Hepatocyte (in vitro differentiated cells): ENCODE measurements around the gene RAB1A. TPM values are rescaled to one million over a fixed set of nuclear protein-coding genes. Genes with fewer than 3 reads are reported as not detected.

Experiments
- DNase-seq: peaks from one replicate; pipeline ENCODE4 v3.0.0-alpha.2; 2016; ENCODE audit warnings: low spot score
- H2AFZ ChIP-seq: fragments of 200-600 bp; sonication (generic); 2 replicates; pipeline ENCODE4 v1.6.0; 2016; ENCODE audit warnings: antibody characterized with exemption, mild to moderate bottlenecking
- H3K27ac ChIP-seq: fragments of 200-600 bp; sonication (generic); 2 replicates; pipeline ENCODE4 v1.5.1; 2016; ENCODE audit warnings: mild to moderate bottlenecking
- H3K27me3 ChIP-seq: fragments of 200-600 bp; sonication (generic); 2 replicates; pipeline ENCODE4 v1.6.1; 2016
- H3K36me3 ChIP-seq: fragments of 200-600 bp; sonication (generic); replicated peaks from 2 replicates; pipeline ENCODE4 v1.5.1; 2016; ENCODE audit warnings: low read depth; ENCODE audit not compliant: insufficient read depth
- H3K4me1 ChIP-seq: fragments of 200-600 bp; sonication (generic); 2 replicates; pipeline ENCODE4 v1.5.1; 2016; ENCODE audit warnings: mild to moderate bottlenecking, moderate library complexity; ENCODE audit not compliant: insufficient read depth
- H3K4me2 ChIP-seq: fragments of 200-600 bp; sonication (generic); 2 replicates; pipeline ENCODE4 v1.6.0; 2016
- H3K4me3 ChIP-seq: fragments of 200-600 bp; sonication (generic); 2 replicates; pipeline ENCODE4 v1.5.1; 2016; ENCODE audit warnings: mild to moderate bottlenecking
- H3K79me2 ChIP-seq: fragments of 200-600 bp; sonication (generic); 2 replicates; pipeline ENCODE4 v1.6.0; 2017; ENCODE audit warnings: mild to moderate bottlenecking
- H3K9me2 ChIP-seq: fragments of 200-600 bp; sonication (generic); replicated peaks from 2 replicates; pipeline ENCODE4 v1.6.0; 2017; ENCODE audit warnings: mild to moderate bottlenecking; ENCODE audit not compliant: insufficient read depth
- H3K9me3 ChIP-seq: fragments of 200-600 bp; sonication (generic); 2 replicates; pipeline ENCODE4 v1.5.1; 2016; ENCODE audit warnings: low read depth, mild to moderate bottlenecking
- H4K20me1 ChIP-seq: fragments of 200-600 bp; sonication (generic); 2 replicates; pipeline ENCODE4 v1.6.0; 2016; ENCODE audit warnings: mild to moderate bottlenecking; ENCODE audit not compliant: insufficient read depth, poor library complexity, severe bottlenecking
- EZH2 ChIP-seq: fragments of 200-600 bp; sonication (generic); IDR thresholded peaks from 2 replicates; pipeline ENCODE4 v1.6.1; 2016; ENCODE audit warnings: antibody characterized with exemption, mild to moderate bottlenecking, borderline replicate concordance
- EZH2phosphoT487 ChIP-seq: fragments of 200-600 bp; sonication (generic); IDR thresholded peaks from one replicate; pipeline ENCODE4 v1.6.1; 2018; ENCODE audit warnings: antibody characterized with exemption, mild to moderate bottlenecking, low read depth, moderate library complexity; ENCODE audit not compliant: unreplicated experiment, severe bottlenecking
- WGBS: methylation state at CpG from one replicate; pipeline ENCODE4 v1.1.6; 2016; ENCODE audit warnings: low lambda C conversion rate; ENCODE audit errors: missing lambda C conversion rate; 5-methylcytosine and 5-hydroxymethylcytosine counted together
- polyA plus RNA-seq: library from polyadenylated mRNA; unstranded; fragments of >200 nt; fragmentation: Nextera tagmentation; extraction: Ambion mirVana; gene quantifications from 2 replicates; pipeline ENCODE4 v1.2.1, GENCODE V29; 2016
- total RNA-seq: library from RNA; depleted of rRNA; stranded (reverse); fragments of >200 nt; gene quantifications from 2 replicates; pipeline ENCODE4 v1.2.3, GENCODE V29; 2014
- TF ChIP-seq, protein P1 (sequence below): fragments of 200-600 bp; sonication (generic); IDR thresholded peaks from 2 replicates; pipeline ENCODE4 v1.5.1; 2016; ENCODE audit warnings: antibody characterized with exemption, mild to moderate bottlenecking; ENCODE audit not compliant: poor library complexity

The RAB1A gene
- total and polyA plus RNA-seq, 2 experiments from 2014 or later, result 200 to 347 TPM

DNA sequence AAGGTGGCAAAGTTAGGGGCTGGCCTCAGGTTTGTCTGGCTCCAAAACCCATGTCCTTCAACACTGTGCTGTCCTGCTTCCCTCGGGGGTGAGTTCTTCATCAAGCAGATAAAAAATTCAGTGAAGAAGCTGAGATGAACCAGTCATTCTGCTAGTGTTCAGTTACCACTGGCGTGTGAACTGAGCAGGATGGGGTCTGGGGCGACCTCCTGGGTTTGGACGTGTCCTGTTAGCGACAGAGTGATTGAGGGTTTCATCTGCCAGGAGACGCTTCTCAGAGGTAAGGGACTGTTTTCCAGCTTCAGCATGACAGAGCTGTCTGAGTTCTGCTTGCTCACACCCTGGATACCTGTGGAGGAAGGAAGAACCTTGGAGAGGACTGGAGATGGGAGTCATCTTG, 59.0 kb downstream of the RAB1A start:
- H3K4me2 ChIP-seq, result no peak overlapping the region
- H3K9me3 ChIP-seq, result no peaks in the 10 kb centered on the region
- no peak overlapping the region for H2AFZ ChIP-seq
- no peaks in the 10 kb centered on the region for H3K9me2 ChIP-seq
- H3K4me3 ChIP-seq, result no peak overlapping the region
- H3K79me2 ChIP-seq, result peaks cover 33% of the 10 kb centered on the region
- H3K4me1 ChIP-seq, result peaks cover 18% of the 10 kb centered on the region
- DNase-seq, result no peak
- 88% methylated on average over 6 of the region's 6 CpGs for WGBS
- H3K27ac ChIP-seq, result peak overlapping the region; percentile 93
- no peaks in the 10 kb centered on the region for H3K36me3 ChIP-seq
- H4K20me1 ChIP-seq, result peaks cover 1% of the 10 kb centered on the region
- TF ChIP-seq, protein P1, sequence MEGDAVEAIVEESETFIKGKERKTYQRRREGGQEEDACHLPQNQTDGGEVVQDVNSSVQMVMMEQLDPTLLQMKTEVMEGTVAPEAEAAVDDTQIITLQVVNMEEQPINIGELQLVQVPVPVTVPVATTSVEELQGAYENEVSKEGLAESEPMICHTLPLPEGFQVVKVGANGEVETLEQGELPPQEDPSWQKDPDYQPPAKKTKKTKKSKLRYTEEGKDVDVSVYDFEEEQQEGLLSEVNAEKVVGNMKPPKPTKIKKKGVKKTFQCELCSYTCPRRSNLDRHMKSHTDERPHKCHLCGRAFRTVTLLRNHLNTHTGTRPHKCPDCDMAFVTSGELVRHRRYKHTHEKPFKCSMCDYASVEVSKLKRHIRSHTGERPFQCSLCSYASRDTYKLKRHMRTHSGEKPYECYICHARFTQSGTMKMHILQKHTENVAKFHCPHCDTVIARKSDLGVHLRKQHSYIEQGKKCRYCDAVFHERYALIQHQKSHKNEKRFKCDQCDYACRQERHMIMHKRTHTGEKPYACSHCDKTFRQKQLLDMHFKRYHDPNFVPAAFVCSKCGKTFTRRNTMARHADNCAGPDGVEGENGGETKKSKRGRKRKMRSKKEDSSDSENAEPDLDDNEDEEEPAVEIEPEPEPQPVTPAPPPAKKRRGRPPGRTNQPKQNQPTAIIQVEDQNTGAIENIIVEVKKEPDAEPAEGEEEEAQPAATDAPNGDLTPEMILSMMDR, result no peak
- no peak for TF ChIP-seq EZH2phosphoT487
- TF ChIP-seq EZH2, result no peak
- no peaks in the 10 kb centered on the region for H3K27me3 ChIP-seq

DNA sequence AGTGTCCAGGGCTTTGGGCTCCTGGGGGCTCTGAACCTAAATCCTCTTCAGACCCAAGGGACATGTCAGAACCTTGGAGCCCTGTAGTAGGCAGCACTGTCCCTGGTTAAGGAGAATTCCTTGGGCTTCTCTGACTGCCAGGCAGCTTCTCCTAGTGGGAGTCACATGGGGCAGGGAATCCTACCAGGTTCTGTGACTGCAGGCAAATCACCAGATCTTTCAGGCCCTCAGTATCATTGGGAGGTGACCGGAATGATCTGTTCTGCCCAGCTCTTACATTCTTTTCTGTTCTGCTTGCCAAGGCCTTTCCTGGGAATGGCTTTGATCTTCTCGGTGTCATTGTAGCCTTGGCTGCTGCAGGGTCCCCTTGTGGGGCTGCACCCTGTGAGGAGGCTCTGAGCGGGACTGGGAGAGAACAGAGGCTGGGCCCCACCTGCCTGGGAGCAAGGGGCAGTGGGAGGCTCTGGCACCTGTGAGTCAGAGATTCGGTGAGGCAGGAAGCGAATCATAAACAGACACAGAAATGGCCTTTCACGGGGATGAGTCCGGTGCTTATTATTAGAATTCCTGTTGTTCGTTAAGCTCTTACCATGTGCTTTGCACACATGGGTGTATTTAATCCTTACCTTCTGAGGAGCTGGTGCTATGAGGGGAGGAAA, 59.6 kb downstream of the RAB1A start:
- Histone ChIP-seq H3K27me3 (no peaks in the 10 kb centered on the region), H3K79me2 (peaks cover 39% of the 10 kb centered on the region), H3K9me3 (no peaks in the 10 kb centered on the region), H3K9me2 (no peaks in the 10 kb centered on the region), H3K4me1 (peaks cover 14% of the 10 kb centered on the region), H3K36me3 (no peaks in the 10 kb centered on the region), H3K27ac (peak overlapping the region; percentile 93), H4K20me1 (peaks cover 1% of the 10 kb centered on the region), H3K4me2 (peak overlapping the region; percentile 41), H3K4me3 (no peak overlapping the region), H2AFZ (no peak overlapping the region)
- TF ChIP-seq, protein P1, result peak; percentile 22
- TF ChIP-seq EZH2, result no peak
- DNase-seq, result peak; percentile 73
- 56% methylated on average over 8 of the region's 8 CpGs for WGBS

DNA sequence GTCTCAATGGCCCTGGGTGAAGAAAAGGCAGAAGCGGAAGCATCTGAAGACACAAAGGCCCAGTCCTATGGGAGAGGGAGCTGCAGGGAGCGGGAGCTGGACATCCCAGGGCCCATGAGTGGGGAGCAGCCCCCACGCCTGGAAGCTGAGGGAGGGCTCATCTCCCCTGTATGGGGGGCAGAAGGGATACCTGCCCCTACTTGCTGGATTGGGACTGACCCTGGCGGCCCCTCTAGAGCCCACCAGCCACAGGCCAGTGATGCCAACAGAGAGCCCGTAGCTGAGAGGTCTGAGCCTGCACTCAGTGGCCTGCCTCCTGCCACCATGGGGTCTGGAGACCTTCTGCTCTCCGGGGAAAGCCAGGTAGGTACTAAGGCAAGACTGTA, 60.5 kb downstream of the RAB1A start:
- Histone ChIP-seq H3K4me2 (no peak overlapping the region), H3K79me2 (peaks cover 45% of the 10 kb centered on the region), H3K27ac (peak overlapping the region; percentile 93), H3K36me3 (no peaks in the 10 kb centered on the region), H3K4me3 (no peak overlapping the region), H3K27me3 (no peaks in the 10 kb centered on the region), H3K4me1 (peaks cover 18% of the 10 kb centered on the region), H2AFZ (no peak overlapping the region), H3K9me2 (no peaks in the 10 kb centered on the region), H4K20me1 (peaks cover 6% of the 10 kb centered on the region), H3K9me3 (no peaks in the 10 kb centered on the region)
- no peak for DNase-seq
- TF ChIP-seq EZH2, result no peak
- TF ChIP-seq, protein P1, result no peak
- no peak for TF ChIP-seq EZH2phosphoT487
- WGBS, result 97% methylated on average over 6 of the region's 6 CpGs
